ENCODE measurements around the gene RFFL.

DNA sequence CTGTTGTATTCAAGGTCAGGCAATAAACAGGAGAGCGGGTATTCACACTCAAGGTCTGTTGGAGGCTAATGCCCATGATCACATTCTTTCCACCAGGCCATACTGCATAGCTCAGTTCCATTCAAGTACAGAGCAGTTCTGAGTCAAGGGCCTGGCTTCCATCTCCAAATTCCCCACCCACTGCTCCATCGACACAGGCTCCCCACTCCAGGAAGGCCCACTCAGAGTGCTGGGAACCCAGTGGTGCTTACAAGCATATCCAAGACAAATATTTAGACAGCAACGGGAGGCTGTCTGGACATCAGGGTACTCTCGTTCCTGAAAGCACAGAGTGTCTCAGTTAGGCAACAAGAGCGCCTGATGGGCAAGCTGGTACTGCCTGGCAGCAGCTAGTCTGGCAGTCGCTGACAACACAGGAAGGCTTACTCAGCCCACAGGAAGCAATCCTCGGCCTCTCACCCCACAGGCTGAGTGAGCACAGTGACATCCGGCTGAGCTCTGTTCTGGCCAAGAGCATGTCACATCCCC lies 40.9 kb downstream of the RFFL start:
- TF ChIP-seq SP1 (CRISPR knock-in tag; conservative IDR thresholded peaks at IDR 0.05): no peak
- TF ChIP-seq CTCF (IDR thresholded peaks at IDR 0.05): no peak
- TF ChIP-seq STAT6 (CRISPR knock-in tag; conservative IDR thresholded peaks at IDR 0.05; ENCODE audit: low read depth): no peak
- no peak for TF ChIP-seq ZNF416 (CRISPR knock-in tag; IDR thresholded peaks at IDR 0.05)
- TF ChIP-seq ZNF317 (CRISPR knock-in tag; IDR thresholded peaks at IDR 0.05; ENCODE audit: borderline replicate concordance, low read depth): no peak
- no peak for TF ChIP-seq GTF2I (CRISPR knock-in tag; conservative IDR thresholded peaks at IDR 0.05)
- no peak for TF ChIP-seq KAT7 (CRISPR knock-in tag; IDR thresholded peaks at IDR 0.05; ENCODE audit: borderline replicate concordance)
- no peak for TF ChIP-seq USF1 (CRISPR knock-in tag; IDR thresholded peaks at IDR 0.05)
- TF ChIP-seq ATF6 (CRISPR knock-in tag; IDR thresholded peaks at IDR 0.05): no peak
- no peak for TF ChIP-seq TEAD4 (CRISPR knock-in tag; IDR thresholded peaks at IDR 0.05)
- TF ChIP-seq TCF7 (CRISPR knock-in tag; IDR thresholded peaks at IDR 0.05; ENCODE audit: low read depth): no peak
- no peak for TF ChIP-seq ELF4 (CRISPR knock-in tag; IDR thresholded peaks at IDR 0.05; ENCODE audit: low read depth)
- TF ChIP-seq ZNF281 (CRISPR knock-in tag; IDR thresholded peaks at IDR 0.05): no peak
- no peak for TF ChIP-seq TP53 (CRISPR knock-in tag; IDR thresholded peaks at IDR 0.05)

Data from WTC11 (cell line).